DOHH2 (cell line): ENCODE results near the gene CGNL1.

Source experiments
- H3F3A ChIP-seq: fragments of 200-600 bp; sonication (generic), shearing (Covaris generic); 2 replicates; pipeline ENCODE4 v1.6.0; 2016; ENCODE audit warnings: antibody characterized with exemption, mild to moderate bottlenecking; ENCODE audit not compliant: control insufficient read depth, insufficient read depth
- H3K27ac ChIP-seq: fragments of 200-600 bp; sonication (generic); 2 replicates; pipeline ENCODE4 v1.5.1; 2014; ENCODE audit warnings: low read depth, mild to moderate bottlenecking, low read length, moderate library complexity
- H3K27me3 ChIP-seq: fragments of 200-600 bp; sonication (generic); 2 replicates; pipeline ENCODE4 v1.6.1; 2014; ENCODE audit warnings: mild to moderate bottlenecking, low read length, mixed read lengths; ENCODE audit not compliant: control insufficient read depth
- H3K36me3 ChIP-seq: fragments of 200-600 bp; sonication (generic); 2 replicates; pipeline ENCODE4 v1.6.1; 2014; ENCODE audit warnings: mild to moderate bottlenecking, low read length, moderate library complexity, mixed read lengths; ENCODE audit not compliant: control insufficient read depth
- H3K4me1 ChIP-seq: fragments of 200-600 bp; sonication (generic); 2 replicates; pipeline ENCODE4 v1.6.1; 2014; ENCODE audit warnings: mild to moderate bottlenecking, low read length, mixed read lengths; ENCODE audit not compliant: control insufficient read depth
- H3K4me2 ChIP-seq: fragments of 200-600 bp; sonication (generic); 2 replicates; pipeline ENCODE4 v1.6.0; 2014; ENCODE audit warnings: mild to moderate bottlenecking, low read length, moderate library complexity
- H3K4me3 ChIP-seq: fragments of 200-600 bp; sonication (generic); 2 replicates; pipeline ENCODE4 v1.5.1; 2014; ENCODE audit warnings: mild to moderate bottlenecking, low read length, mixed read lengths
- H3K79me2 ChIP-seq: fragments of 200-600 bp; sonication (generic); 2 replicates; pipeline ENCODE4 v1.6.1; 2014; ENCODE audit warnings: mild to moderate bottlenecking, low read length, mixed read lengths; ENCODE audit not compliant: control insufficient read depth
- H3K9me2 ChIP-seq: fragments of 200-600 bp; sonication (generic); replicated peaks from 2 replicates; pipeline ENCODE4 v1.6.1; 2014; ENCODE audit warnings: mild to moderate bottlenecking, low read length, mixed read lengths; ENCODE audit not compliant: control insufficient read depth
- H3K9me3 ChIP-seq: fragments of 200-600 bp; sonication (generic); 2 replicates; pipeline ENCODE4 v1.6.1; 2014; ENCODE audit warnings: antibody characterized with exemption, low read length, mixed read lengths; ENCODE audit not compliant: control insufficient read depth, insufficient read depth
- H4K20me1 ChIP-seq: fragments of 200-600 bp; sonication (generic); 2 replicates; pipeline ENCODE4 v1.6.0; 2014; ENCODE audit warnings: low read depth, mild to moderate bottlenecking, antibody characterized with exemption, low read length, moderate library complexity; ENCODE audit not compliant: control insufficient read depth, insufficient read depth
- EZH2phosphoT487 ChIP-seq: fragments of 200-600 bp; sonication (generic); IDR thresholded peaks from 2 replicates; pipeline ENCODE4 v1.6.1; 2017; ENCODE audit warnings: borderline replicate concordance, mild to moderate bottlenecking, antibody characterized with exemption, low read length, moderate library complexity, mixed read lengths
- TF ChIP-seq, protein P1 (sequence below): fragments of 200-600 bp; sonication (generic); IDR thresholded peaks from one replicate; pipeline ENCODE4 v1.5.1; 2014; ENCODE audit warnings: antibody characterized with exemption, mild to moderate bottlenecking, low read depth, low read length; ENCODE audit not compliant: poor library complexity, severe bottlenecking

The CGNL1 gene

DNA sequence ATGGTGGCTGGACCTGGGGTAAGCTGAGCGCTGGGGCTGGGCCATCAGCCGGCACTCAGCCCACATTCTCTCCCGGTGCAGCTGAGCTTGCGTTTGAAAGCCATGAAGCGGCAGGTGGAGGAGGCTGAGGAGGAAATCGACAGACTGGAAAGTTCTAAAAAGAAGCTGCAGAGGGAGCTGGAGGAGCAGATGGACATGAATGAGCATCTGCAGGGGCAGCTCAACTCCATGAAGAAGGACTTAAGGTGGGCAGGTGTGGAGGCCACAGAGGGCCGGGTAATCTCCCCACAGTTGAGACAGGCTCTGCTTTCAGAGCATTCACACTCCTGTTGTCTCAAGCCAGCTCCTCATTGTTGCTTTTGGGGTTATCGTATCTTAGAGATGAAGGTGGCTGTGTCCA lies 169.7 kb downstream of the CGNL1 start:
- Histone ChIP-seq H3K36me3 (no peaks in the 10 kb centered on the region), H3K27ac (no peak overlapping the region)
- TF ChIP-seq, protein P1, sequence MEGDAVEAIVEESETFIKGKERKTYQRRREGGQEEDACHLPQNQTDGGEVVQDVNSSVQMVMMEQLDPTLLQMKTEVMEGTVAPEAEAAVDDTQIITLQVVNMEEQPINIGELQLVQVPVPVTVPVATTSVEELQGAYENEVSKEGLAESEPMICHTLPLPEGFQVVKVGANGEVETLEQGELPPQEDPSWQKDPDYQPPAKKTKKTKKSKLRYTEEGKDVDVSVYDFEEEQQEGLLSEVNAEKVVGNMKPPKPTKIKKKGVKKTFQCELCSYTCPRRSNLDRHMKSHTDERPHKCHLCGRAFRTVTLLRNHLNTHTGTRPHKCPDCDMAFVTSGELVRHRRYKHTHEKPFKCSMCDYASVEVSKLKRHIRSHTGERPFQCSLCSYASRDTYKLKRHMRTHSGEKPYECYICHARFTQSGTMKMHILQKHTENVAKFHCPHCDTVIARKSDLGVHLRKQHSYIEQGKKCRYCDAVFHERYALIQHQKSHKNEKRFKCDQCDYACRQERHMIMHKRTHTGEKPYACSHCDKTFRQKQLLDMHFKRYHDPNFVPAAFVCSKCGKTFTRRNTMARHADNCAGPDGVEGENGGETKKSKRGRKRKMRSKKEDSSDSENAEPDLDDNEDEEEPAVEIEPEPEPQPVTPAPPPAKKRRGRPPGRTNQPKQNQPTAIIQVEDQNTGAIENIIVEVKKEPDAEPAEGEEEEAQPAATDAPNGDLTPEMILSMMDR: no peak
- TF ChIP-seq EZH2phosphoT487: no peak

DNA sequence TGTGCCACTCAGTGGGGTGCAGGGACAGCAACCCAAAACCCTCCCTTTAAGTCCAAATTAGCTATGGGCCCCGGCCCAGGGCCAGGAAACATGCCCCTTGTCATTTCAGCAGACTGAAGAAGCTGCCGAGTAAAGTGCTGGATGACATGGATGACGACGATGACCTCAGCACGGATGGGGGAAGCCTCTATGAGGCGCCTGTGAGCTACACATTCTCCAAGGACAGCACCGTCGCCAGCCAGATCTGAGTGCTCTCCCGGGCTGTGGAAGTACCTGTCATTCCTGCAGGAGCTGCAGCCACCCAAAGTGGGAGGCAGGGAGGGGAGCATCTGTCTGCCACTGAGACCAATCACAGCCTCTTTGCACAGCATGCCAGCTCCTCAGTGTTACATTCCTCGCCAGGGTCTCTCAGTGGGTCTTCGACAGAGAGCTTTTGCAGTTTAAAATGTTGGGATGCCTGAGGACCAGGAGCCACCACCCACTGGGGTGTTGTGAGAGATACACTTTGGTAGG lies 171.0 kb downstream of the CGNL1 start:
- Histone ChIP-seq H3K9me2 (no peaks in the 10 kb centered on the region), H3K9me3 (no peaks in the 10 kb centered on the region), H3K4me1 (no peaks in the 10 kb centered on the region), H3K4me2 (no peak overlapping the region), H3K4me3 (no peak overlapping the region), H3K27ac (no peak overlapping the region), H3K36me3 (no peaks in the 10 kb centered on the region), H3K27me3 (peaks cover 6% of the 10 kb centered on the region; the same call in 1 of the 2 replicates), H3F3A (no peaks in the 10 kb centered on the region), H4K20me1 (no peaks in the 10 kb centered on the region), H3K79me2 (no peaks in the 10 kb centered on the region)
- TF ChIP-seq, protein P1: no peak
- no peak for TF ChIP-seq EZH2phosphoT487

More for the DNA sequence above, 169.7 kb downstream of the CGNL1 start:
- no peaks in the 10 kb centered on the region for H3K9me3 ChIP-seq
- H3K4me3 ChIP-seq: no peak overlapping the region
- H4K20me1 ChIP-seq: no peaks in the 10 kb centered on the region
- H3K27me3 ChIP-seq: peaks cover 3% of the 10 kb centered on the region; the same call in 1 of the 2 replicates
- no peaks in the 10 kb centered on the region for H3K4me1 ChIP-seq
- no peaks in the 10 kb centered on the region for H3F3A ChIP-seq
- no peak overlapping the region for H3K4me2 ChIP-seq
- no peaks in the 10 kb centered on the region for H3K79me2 ChIP-seq
- H3K9me2 ChIP-seq: no peaks in the 10 kb centered on the region

DNA sequence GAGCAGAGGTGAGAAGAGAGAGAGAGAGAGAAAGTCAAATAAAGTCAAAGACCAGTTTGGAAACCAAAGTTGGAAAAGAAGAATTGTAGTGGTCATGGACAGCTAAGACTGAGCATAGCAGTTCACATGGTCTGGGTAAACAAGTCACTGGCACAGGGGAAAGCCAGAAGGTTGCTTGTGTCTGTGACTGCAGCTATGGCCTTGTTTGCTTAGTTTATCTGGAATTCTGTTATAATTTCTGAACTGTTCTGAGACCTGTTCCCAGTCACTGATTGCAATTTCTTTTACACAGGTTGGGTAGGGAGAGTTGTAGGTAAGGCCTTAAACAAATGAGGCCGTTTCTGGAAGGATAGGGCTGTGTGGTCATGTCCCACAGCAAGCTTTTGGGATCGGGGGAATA lies 172.0 kb downstream of the CGNL1 start:
- 0 out of 2 replicates have a peak, but pooled peaks cover 3% of the 10 kb centered on the region for H3K27me3 ChIP-seq
- H3K36me3 ChIP-seq: no peaks in the 10 kb centered on the region
- no peaks in the 10 kb centered on the region for H3K79me2 ChIP-seq
- no peak overlapping the region for H3K27ac ChIP-seq
- no peaks in the 10 kb centered on the region for H3K9me2 ChIP-seq
- TF ChIP-seq, protein P1: no peak
- TF ChIP-seq EZH2phosphoT487: no peak
- no peaks in the 10 kb centered on the region for H4K20me1 ChIP-seq
- no peaks in the 10 kb centered on the region for H3K4me1 ChIP-seq
- no peaks in the 10 kb centered on the region for H3F3A ChIP-seq
- no peaks in the 10 kb centered on the region for H3K9me3 ChIP-seq
- H3K4me2 ChIP-seq: no peak overlapping the region
- H3K4me3 ChIP-seq: no peak overlapping the region
